H7 (cell line): ENCODE data around the gene APMAP. TPM values are rescaled to one million over a fixed set of nuclear protein-coding genes. Genes with fewer than 3 reads are reported as not detected.
"Not testable (repeated sequence)": the region's sequence is repeated elsewhere in the genome, so short reads cannot be mapped to it uniquely, and the experiment has no call there.

Experiments
- DNase-seq: peaks from one replicate; pipeline ENCODE4 v3.0.0; 2012
- H3K27me3 ChIP-seq: 2 replicates; pipeline ENCODE4 v1.6.0; 2011; ENCODE audit warnings: mild to moderate bottlenecking, low read length; ENCODE audit not compliant: control insufficient read depth, insufficient read depth
- H3K36me3 ChIP-seq: replicated peaks from 2 replicates; pipeline ENCODE4 v1.5.1; 2011; ENCODE audit warnings: low read length; ENCODE audit not compliant: control insufficient read depth, insufficient read depth
- H3K4me3 ChIP-seq: 2 replicates; pipeline ENCODE4 v1.5.1; 2011; ENCODE audit warnings: low read depth, mild to moderate bottlenecking, control low read depth, low read length, moderate library complexity; ENCODE audit not compliant: insufficient read depth
- total RNA-seq: library from RNA; depleted of rRNA; stranded (reverse); fragments of >200 nt; shearing (Covaris generic); gene quantifications from 2 replicates; pipeline ENCODE4 v1.2.3, GENCODE V29; 2014

APMAP gene
- total RNA-seq, 1 experiment from 2014 or later, result 63.5 TPM

DNA sequence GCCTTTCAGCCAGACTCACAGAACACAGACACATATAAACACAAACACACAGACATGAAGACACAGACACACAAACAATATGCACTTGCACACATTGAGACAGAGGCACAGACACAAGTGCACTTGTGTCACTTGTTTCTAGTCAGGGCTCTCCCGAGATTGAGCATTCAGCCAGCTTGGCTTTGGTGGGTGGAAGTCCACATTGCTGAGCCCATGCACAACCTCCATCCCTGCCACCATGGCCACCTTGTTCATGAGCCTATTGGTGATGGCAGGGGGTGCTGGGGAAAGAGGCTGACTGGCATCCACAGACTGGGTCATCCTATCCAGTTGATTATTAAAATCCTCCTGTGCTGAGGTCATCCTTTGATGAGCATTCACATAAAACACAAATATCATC, 55.0 kb downstream of the APMAP start:
- Histone ChIP-seq H3K36me3 (no peaks in the 10 kb centered on the region), H3K4me3 (no peak overlapping the region), H3K27me3 (no peaks in the 10 kb centered on the region)
- no peak for DNase-seq

DNA sequence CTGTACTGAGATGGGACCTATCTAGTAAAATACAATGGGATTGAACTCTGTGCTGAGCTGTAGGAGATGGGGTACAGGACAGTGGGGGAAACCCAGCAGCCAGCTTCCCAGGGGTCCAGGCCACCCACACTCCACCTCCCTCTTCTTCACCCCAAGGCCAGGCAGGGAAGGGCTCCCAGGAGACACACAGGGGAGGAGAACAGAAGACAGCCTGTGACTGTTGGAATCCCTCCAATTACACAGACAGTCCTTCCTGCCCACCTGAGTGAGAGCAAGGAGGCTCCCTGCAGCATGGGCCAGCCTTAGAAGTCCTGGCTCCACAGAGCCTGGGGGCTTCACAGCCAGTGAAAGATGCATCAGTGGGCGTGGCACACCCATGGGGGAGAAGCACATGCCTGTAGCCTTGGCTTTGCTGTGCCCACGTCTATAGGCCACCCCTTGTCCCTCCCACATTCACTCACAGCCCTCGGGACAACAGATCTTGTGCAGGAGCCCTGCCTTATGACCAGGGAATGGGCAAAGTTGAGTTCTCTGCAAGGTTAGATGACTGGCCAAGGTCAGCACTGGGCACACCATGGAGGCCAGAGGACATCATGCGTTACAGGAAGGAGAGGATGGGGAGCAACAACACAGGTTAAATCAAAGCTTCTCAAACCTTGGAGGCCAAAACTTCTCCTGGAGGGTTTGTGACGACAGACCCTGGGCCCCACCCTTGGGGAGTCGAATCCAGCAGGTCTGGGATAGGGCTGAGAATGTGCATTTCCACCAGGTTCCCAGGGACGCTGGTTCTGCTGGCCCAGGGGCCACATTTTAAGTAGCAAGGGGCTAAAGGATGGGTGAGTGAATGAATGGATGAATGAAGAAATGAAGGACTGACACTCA, 55.8 kb downstream of the APMAP start:
- DNase-seq, result no peak
- Histone ChIP-seq H3K36me3 (no peaks in the 10 kb centered on the region), H3K27me3 (no peaks in the 10 kb centered on the region), H3K4me3 (no peak overlapping the region)

DNA sequence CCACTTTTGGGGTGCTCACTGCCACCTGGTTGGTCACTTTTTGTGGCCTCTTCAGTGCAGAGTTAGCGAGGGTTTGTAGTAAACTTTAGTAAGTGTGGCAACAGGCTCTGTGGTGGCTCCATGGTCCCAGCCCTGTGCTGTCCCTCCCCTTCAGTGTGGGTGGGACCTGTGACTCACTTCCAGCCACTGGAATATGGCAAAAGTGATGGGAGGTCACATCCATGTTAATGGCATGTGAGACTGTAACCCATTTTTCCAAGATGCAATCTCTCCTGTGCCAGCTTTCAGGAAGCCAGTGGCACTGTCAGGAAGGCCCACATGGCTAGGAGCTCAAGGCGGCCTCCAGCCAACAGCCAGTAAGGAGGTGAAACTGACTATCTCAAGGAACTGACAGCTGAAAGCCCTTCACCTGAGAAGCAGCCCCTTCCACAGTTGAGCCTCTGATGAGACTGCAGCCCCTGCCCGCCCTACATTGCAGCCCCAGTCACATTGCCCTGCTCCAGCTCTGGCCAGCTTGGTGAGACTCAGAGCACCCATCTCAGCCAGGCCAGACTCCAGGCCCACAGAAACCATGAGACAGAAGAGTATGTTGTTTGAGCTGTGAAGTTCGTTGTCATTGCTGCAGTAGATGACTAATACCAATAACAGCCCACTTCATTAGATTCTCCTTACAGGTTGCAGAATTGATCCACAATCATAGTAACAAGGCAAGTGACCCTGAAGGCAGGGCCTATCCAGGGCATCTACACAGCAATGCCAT, 56.6 kb downstream of the APMAP start:
- Histone ChIP-seq H3K36me3 (no peaks in the 10 kb centered on the region), H3K27me3 (no peaks in the 10 kb centered on the region), H3K4me3 (no peak overlapping the region)
- no peak for DNase-seq

DNA sequence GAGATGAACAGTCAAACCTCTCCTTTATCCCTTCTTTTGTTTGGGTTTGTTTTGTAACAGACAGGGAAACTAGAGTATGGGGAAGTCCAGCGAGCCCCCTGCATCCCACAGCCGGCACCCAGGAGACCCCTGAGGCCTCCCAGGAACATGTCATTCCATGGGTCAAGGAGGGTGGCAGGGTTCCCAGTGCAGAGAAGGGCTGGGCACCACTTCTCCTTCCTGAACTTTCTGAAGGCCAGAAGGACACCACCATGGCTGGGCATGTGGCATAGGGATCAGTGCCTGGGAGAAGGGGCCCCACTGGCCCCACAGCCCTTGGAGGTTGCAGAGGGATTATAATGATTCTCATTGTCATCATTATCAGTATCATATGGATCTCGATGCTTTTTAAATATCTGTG, 57.4 kb downstream of the APMAP start:
- H3K4me3 ChIP-seq, result no peak overlapping the region
- no peaks in the 10 kb centered on the region for H3K36me3 ChIP-seq
- H3K27me3 ChIP-seq, result no peaks in the 10 kb centered on the region
- DNase-seq, result no peak

DNA sequence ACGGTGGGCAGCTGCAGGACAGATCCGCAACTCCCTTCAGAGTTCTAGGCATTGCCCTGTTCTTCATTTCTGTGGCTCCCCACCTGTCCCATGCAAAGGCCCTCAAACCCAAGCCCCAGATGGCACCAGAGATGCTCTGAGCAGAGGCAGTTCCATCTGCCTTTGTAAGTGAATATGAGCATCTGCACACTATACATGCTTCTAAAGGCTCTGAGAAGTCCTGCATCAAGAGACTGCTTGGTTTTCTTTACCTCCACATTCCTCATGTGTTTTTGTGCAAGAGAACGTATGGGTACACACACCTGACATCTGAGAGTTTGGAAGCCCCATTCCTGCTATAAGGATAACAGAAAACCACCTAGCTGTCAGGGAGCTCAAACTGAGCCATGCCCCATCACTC, 57.8 kb downstream of the APMAP start:
- Histone ChIP-seq H3K36me3 (no peaks in the 10 kb centered on the region), H3K4me3 (no peak overlapping the region), H3K27me3 (no peaks in the 10 kb centered on the region)
- no peak for DNase-seq

DNA sequence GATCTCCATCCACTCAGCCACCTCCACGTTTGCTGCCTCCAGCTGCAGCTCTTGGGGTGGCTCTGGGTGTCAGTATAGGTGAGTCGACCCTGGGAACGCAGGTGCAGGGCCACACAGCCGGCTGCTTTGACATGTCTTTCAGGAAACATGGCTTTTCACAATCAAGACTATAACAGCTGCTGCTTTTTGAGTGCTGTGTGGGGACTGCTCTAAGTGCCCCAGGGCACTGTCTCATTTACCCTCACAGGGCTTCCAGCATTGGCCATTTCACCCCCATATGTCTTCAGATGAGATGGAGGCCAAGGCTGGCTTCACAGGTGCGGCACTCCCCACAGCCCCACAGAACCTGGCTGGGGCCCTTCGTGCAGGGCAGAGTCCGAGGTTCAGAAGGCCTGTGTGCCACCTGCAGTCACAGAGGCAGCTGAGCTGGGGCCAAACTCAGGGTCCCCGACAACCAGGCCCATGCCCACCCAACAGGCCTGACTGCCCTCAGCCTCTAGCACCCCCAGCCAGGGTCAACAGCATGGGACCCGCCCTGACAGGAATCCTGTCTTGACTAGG, 58.4 kb downstream of the APMAP start:
- Histone ChIP-seq H3K4me3 (no peak overlapping the region), H3K36me3 (no peaks in the 10 kb centered on the region), H3K27me3 (no peaks in the 10 kb centered on the region)
- DNase-seq, result no peak

DNA sequence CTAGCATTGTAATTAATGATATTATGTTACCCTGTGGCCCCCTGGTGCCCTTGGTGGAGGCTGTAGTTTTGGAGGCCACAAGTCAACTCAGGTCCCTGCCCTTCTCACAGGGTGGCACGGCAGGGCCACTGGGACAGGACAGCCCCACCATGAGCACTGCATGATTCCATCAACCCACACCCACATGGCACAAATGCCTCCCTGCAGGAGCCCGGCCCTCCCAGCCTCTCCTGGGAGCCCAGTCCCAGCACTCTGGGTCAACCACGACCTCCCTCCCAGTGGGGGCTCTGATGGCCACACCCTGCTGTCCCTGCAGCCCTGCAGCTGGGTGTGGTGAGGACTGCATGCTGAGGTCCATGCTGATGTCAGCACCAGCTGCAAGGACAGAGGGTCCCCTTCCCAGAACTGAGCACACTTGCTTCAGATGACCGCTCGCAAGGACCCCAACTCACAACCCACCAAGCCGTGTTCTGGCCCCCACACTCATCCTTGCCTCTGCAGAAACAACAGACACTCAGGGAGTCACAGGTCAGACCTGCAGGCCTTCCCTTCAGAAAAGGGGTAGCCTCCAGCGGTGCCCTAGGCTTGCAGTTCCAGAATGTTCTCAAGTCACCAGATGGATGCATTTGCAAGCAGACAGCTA, 59.2 kb downstream of the APMAP start:
- Histone ChIP-seq H3K36me3 (no peaks in the 10 kb centered on the region), H3K4me3 (no peak overlapping the region), H3K27me3 (no peaks in the 10 kb centered on the region)
- DNase-seq, result no peak

DNA sequence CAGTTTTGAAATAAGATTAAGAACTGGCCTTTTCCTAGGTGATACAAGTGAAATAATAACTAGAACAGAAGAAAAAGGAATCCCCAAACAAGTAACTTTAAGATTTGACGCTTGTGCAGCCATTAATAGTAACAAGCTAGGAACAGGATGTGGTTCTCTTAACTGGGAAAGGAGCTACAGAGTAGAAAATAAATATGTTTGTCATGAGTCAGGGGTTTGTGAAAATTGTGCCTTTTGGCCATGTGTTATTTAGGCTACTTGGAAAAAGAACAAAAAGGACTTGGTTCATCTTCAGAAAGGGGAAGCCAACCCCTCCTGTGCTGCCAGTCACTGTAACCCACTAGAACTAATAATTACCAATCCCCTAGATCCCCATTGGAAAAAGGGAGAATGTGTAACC, 60.7 kb downstream of the APMAP start:
- not testable (repeated sequence) for H3K27me3 ChIP-seq, H3K4me3 ChIP-seq, H3K36me3 ChIP-seq, DNase-seq

DNA sequence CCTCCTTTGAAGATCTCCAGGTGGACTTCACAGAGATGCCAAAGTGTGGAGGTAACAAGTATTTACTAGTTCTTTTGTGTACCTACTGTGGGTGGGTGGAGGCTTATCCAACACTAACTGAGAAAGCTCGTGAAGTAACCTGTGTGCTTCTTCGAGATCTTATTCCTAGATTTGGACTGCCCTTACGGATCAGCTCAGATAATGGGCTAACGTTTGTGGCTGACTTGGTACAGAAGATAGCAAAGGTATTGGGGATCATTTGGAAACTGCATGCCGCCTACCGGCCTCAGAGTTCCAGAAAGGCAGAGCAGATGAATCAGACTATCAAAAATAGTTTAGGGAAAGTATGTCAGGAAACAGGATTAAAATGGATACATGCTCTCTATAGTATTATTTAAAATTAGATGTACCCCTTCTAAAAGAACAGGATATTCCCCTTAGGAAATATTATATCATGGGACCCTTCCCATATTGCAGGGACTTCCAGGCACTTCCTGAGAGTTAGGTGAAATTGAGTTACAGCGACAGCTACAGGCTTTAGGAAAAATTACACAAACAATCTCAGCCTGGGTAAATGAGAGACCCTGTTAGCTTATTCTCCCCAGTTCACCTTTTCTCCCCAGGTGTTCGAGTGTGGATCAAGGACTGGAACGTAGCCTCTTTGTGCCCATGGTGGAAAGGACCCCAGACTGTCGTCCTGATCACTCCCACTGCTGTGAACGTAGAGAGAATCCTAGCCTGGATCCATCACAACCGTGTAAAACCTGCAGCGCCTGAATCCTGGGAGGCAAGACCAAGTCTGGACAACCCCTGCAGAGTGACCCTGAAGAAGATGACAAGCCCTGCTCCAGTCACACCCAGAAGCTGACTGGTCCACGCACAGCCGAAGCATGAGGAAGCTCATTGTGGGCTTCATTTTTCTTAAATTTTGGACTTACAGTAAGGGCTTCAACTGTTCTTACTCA, 61.5 kb downstream of the APMAP start:
- H3K36me3 ChIP-seq, H3K27me3 ChIP-seq, H3K4me3 ChIP-seq: not testable (repeated sequence)
- peak; percentile 43 for DNase-seq

DNA sequence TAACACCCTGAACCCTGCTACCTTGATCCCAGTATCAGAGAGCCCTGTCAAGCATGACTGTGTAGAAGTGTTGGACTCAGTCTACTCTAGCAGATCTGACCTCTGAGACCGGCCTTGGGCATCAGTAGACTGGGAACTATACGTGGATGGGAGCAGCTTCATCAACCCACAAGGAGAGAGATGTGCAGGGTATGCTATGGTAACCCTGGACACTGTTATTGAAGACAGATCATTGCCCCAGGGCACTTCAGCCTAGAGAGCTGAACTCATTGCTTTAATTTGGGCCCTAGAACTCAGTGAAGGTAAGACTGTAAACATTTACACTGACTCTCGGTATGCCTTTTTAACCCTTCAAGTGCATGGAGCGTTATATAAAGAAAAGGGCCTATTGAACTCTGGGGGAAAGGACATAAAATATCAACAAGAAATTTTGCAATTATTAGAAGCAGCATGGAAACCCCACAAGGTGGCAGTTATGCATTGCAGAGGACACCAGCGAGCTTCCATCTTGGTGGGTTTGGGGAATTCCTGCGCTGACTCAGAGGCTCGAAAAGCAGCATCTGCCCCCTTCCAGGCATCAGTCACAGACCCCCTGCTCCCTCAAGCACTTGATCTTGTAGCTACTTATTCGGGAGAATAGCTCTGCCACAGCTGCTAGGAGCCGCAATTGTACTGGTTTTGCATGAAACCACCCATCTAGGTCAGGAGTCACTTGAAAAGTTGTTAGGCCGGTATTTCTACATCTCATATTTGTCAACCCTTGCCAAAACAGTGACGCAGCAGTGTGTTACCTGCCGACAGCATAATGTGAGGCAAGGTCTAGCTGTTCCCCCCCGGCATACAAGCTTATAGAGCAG, 62.5 kb downstream of the APMAP start:
- H3K36me3 ChIP-seq, H3K4me3 ChIP-seq, H3K27me3 ChIP-seq: not testable (repeated sequence)
- DNase-seq, result peak; percentile 38

DNA sequence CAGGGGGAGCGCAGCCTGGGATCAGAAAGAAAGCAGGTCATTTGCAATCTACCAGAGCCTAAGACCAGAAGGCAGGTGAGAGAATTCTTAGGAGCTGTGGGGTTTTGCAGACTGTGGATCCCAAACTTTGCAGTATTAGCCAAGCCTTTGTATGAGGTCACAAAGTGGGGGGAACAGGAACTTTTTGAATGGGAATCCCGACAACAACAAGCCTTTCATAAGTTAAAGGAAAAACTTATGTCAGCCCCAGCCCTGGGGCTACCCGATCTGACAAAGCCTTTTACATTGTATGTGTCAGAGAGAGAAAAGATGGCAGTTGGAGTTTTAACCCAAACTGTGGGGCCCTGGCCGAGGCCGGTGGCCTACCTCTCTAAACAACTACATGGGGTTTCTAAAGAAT, 63.3 kb downstream of the APMAP start:
- H3K27me3 ChIP-seq, DNase-seq, H3K36me3 ChIP-seq, H3K4me3 ChIP-seq: not testable (repeated sequence)

DNA sequence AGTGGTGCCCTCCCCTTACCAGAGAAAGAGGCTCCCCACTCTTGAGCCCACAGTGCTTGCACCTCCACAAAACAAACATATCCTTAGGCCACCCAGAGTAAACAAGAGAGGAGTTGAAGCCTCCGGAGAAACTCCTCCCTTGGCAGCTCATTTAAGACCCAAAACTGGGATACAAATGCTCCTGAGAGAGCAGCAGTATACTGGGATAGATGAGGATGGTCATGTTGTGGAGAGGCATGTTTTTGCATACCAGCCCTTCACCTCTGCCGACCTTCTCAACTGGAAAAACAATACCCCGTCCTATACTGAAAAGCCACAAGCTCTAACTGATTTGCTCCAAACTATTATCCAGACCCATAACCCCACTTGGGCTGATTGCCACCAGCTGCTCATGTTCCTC, 71.8 kb downstream of the APMAP start:
- H3K4me3 ChIP-seq, H3K27me3 ChIP-seq, H3K36me3 ChIP-seq, DNase-seq: not testable (repeated sequence)

DNA sequence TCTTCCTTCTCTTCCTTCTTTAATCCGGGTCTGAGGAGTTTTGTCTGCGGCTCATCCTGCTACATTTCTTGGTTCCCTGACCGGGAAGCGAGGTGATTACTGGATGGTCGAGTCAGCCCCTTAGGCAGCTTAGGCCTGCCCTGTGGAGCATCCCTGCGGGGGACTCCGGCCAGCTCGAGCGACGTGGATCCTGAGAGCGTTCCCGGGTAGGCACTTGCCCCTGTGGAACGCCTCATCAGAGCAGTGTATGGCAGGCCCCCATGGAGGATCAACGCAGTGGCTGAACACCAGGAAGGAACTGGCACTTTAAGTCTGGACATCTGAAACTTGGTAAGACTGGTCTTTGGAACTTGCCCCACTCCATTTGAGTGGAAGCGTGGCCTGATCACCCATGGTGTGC, 72.9 kb downstream of the APMAP start:
- not testable (repeated sequence) for DNase-seq, H3K36me3 ChIP-seq, H3K27me3 ChIP-seq, H3K4me3 ChIP-seq
